HG03575 (cell line): ENCODE measurements around the gene MAP3K2.

ENCODE experiments used
- ATAC-seq: cut with Tn5 transposase; IDR thresholded peaks from one replicate; pipeline ENCODE4 v1.9.1; 2021; ENCODE audit not compliant: unreplicated experiment, insufficient number of reproducible peaks, low FRiP score; ENCODE audit errors: extremely low read depth

MAP3K2 gene

GRCh38 chr2:127422559-127423477 lies 35.0 kb upstream of the MAP3K2 start:
- ATAC-seq = no peak

- ATAC-seq = no peak
Measured at GRCh38 chr2:127421871-127422558, 34.2 kb upstream of the MAP3K2 start.

GRCh38 chr2:127421116-127421800 lies 33.5 kb upstream of the MAP3K2 start:
- ATAC-seq = no peak

- no peak for ATAC-seq
Measured at GRCh38 chr2:127420039-127420864, 32.5 kb upstream of the MAP3K2 start.

GRCh38 chr2:127419448-127420038 lies 31.8 kb upstream of the MAP3K2 start:
- no peak for ATAC-seq

- ATAC-seq = no peak
Measured at GRCh38 chr2:127419112-127419430, 31.3 kb upstream of the MAP3K2 start.

GRCh38 chr2:127418300-127419111 lies 30.7 kb upstream of the MAP3K2 start, which contains the start of gene PROC:
TSS of gene PROC (plus strand) at chr2:127418427. CDS start at chr2:127419943, 1,516 bp downstream.
- no peak for ATAC-seq

- no peak for ATAC-seq
Measured at GRCh38 chr2:127417406-127417805, 29.6 kb upstream of the MAP3K2 start.

GRCh38 chr2:127416506-127417001 lies 28.8 kb upstream of the MAP3K2 start:
- no peak for ATAC-seq

- ATAC-seq = peak; percentile 45
Measured at GRCh38 chr2:127415593-127416505, 28.1 kb upstream of the MAP3K2 start.

GRCh38 chr2:127414638-127415592 lies 27.1 kb upstream of the MAP3K2 start:
- no peak for ATAC-seq

GRCh38 chr2:127413782-127414637 lies 26.2 kb upstream of the MAP3K2 start:
- no peak for ATAC-seq

GRCh38 chr2:127413200-127413599 lies 25.4 kb upstream of the MAP3K2 start:
- ATAC-seq = no peak

GRCh38 chr2:127411653-127412369 lies 24.0 kb upstream of the MAP3K2 start:
- no peak for ATAC-seq
